Left lung (tissue), 10 donors: ENCODE measurements around the gene COPG1. TPM values are rescaled to one million over a fixed set of nuclear protein-coding genes. Genes with fewer than 3 reads are reported as not detected.

ENCODE experiments used
- ATAC-seq: fragments of 200-7000 bp; cut with Tn5 transposase; one replicate; pipeline ENCODE4 v1.9.1; 2020; ENCODE audit warnings: moderate library complexity
- DNase-seq, 4 donors: peaks; one replicate each; pipeline ENCODE4 v3.0.0-alpha.2; 2013 to 2020
- H3K27ac ChIP-seq, 2 donors: fragments of 200-600 bp; sonication (generic) in 1 of 2; one replicate each; pipeline versions ENCODE4 v1.5.0 to v1.8.0; 2020 to 2021
- H3K27me3 ChIP-seq, 2 donors: fragments of 200-600 bp; sonication (generic) in 1 of 2; one replicate each; pipeline versions ENCODE4 v1.5.0 to v1.8.0; 2020 to 2021
- H3K36me3 ChIP-seq, 2 donors: fragments of 200-600 bp; sonication (generic) in 1 of 2; one replicate each; pipeline versions ENCODE4 v1.5.0 to v1.8.0; 2020 to 2021
- H3K4me1 ChIP-seq, 2 donors: fragments of 200-600 bp; one replicate each; pipeline ENCODE4 v1.8.0; 2021
- H3K4me3 ChIP-seq, 2 donors: fragments of 200-600 bp; sonication (generic) in 1 of 2; one replicate each; pipeline versions ENCODE4 v1.5.0 to v1.8.0; 2020 to 2021; ENCODE audit warnings: mild to moderate bottlenecking in 1 of 2
- H3K9me3 ChIP-seq, 2 donors: fragments of 200-600 bp; sonication (generic) in 1 of 2; one replicate each; pipeline versions ENCODE4 v1.5.0 to v1.8.0; 2020 to 2021
- CTCF ChIP-seq, 2 donors: fragments of 200-600 bp; sonication (generic) in 1 of 2; IDR thresholded peaks; one replicate each; pipeline versions ENCODE4 v1.5.0 to v1.8.0; 2021; ENCODE audit warnings: antibody characterized with exemption in 2 of 2
- intact Hi-C, 2 donors: fragments of 100-400 bp; cut with DNase I; formaldehyde crosslinking; loops; one replicate each; pipeline versions ENCODE4 v1.11.2 to v1.14.2; 2022
- microRNA-seq, 2 donors: library from miRNA; unstranded; fragments of <30 nt; microRNA quantifications; one replicate each; pipeline ENCODE4, GENCODE V29; 2019
- polyA plus RNA-seq, 6 donors: library from polyadenylated mRNA; unstranded; fragments of 120-200 nt; gene quantifications; one replicate each; pipeline ENCODE4 v1.2.1, GENCODE V29; 2013; ENCODE audit not compliant: insufficient read length in 6 of 6
- total RNA-seq, 2 donors: library from RNA; stranded (reverse); fragmentation: NEBNext Ultra II Directional; extraction: Animal tissue kit (Norgen Biotek cat#: 25700); gene quantifications; one replicate each; pipeline ENCODE4 v1.2.1, GENCODE V29; 2021
- donor health status: DM: no; HTN: yes; CAD: no.
- donor health status: DM: no; HTN: no; CAD: no.

Gene COPG1
- total and polyA plus RNA-seq, 8 donors, result 138 to 231 (median 163) TPM

- Histone ChIP-seq H3K36me3 (no peaks in the 10 kb centered on the region), H3K4me1 (no peaks in the 10 kb centered on the region), H3K9me3 (no peaks in the 10 kb centered on the region), H3K27me3 (no peaks in the 10 kb centered on the region), H3K4me3 (no peak overlapping the region), H3K27ac (no peak overlapping the region)
- intact Hi-C loops, result no loop called here
- no peak for TF ChIP-seq CTCF (IDR thresholded peaks at IDR 0.05)
- DNase-seq (no peak), ATAC-seq (no peak)
Observed at GRCh38 chr3:129326595-129326994, 77.2 kb downstream of the COPG1 start.

Small RNAs within 50 kb of the gene (microRNA-seq; reads per million reads assigned to microRNA genes)
- gene MIR6826, result 0 to 0.50 reads per million in 2 donors

Other genes starting within 250 kb of the COPG1 start
- 1 to 10 TPM; 2.7 to 4.9 TPM for gene EFCC1, start 248.3 kb upstream of the COPG1 start, total RNA-seq
- 10 to 100 TPM; 11.8 to 16.8 (median 14.0) TPM for gene EFCC1, start 248.3 kb upstream of the COPG1 start, polyA plus RNA-seq
- 1 to 10 TPM in 1 of 2 donors, not detected in 1; 1.1 TPM for gene GP9, start 188.8 kb upstream of the COPG1 start, total RNA-seq
- 1 to 10 TPM; 1.9 to 2.7 (median 2.2) TPM for gene GP9, start 188.8 kb upstream of the COPG1 start, polyA plus RNA-seq
- 10 to 100 TPM; 30.0 to 30.6 TPM for gene RAB43, start 127.8 kb upstream of the COPG1 start, total RNA-seq
- 10 to 100 TPM in 4 of 6 donors, 1 to 10 TPM in 2; 5.8 to 10.5 (median 10.1) TPM for gene RAB43, start 127.8 kb upstream of the COPG1 start, polyA plus RNA-seq
- 10 to 100 TPM; 29.1 to 37.0 TPM for gene ISY1, start 88.5 kb upstream of the COPG1 start, total RNA-seq
- 10 to 100 TPM; 45.5 to 60.0 (median 51.4) TPM for gene ISY1, start 88.5 kb upstream of the COPG1 start, polyA plus RNA-seq
- gene CNBP, start 65.7 kb upstream of the COPG1 start, total RNA-seq, result 100 to 1,000 TPM; 221 to 319 TPM
- 100 to 1,000 TPM; 386 to 450 (median 422) TPM for gene CNBP, start 65.7 kb upstream of the COPG1 start, polyA plus RNA-seq
- 10 to 100 TPM; 32.9 to 34.9 TPM for gene HMCES, start 29.3 kb downstream of the COPG1 start, total RNA-seq
- 10 to 100 TPM; 39.6 to 51.0 (median 46.7) TPM for gene HMCES, start 29.3 kb downstream of the COPG1 start, polyA plus RNA-seq
- gene EFCAB12, start 179.0 kb downstream of the COPG1 start, total RNA-seq, result 1 to 10 TPM in 1 of 2 donors, under 1 TPM in 1; 0.47 to 3.5 TPM
- 1 to 10 TPM; 2.2 to 5.7 (median 4.1) TPM for gene EFCAB12, start 179.0 kb downstream of the COPG1 start, polyA plus RNA-seq
- 10 to 100 TPM; 29.9 to 47.9 TPM for gene MBD4, start 190.3 kb downstream of the COPG1 start, total RNA-seq
- 10 to 100 TPM; 46.4 to 62.1 (median 53.4) TPM for gene MBD4, start 190.3 kb downstream of the COPG1 start, polyA plus RNA-seq
- gene IFT122, start 190.6 kb downstream of the COPG1 start, total RNA-seq, result 10 to 100 TPM; 21.2 to 35.4 TPM
- 10 to 100 TPM; 54.3 to 79.7 (median 75.2) TPM for gene IFT122, start 190.6 kb downstream of the COPG1 start, polyA plus RNA-seq